Myocyte (in vitro differentiated cells): ENCODE results near the gene NKPD1. TPM values are rescaled to one million over a fixed set of nuclear protein-coding genes. Genes with fewer than 3 reads are reported as not detected.

Source experiments
- DNase-seq: peaks from one replicate; pipeline ENCODE4 v3.0.0-alpha.2; 2012; ENCODE audit warnings: low read depth
- total RNA-seq: library from RNA; depleted of rRNA; stranded (reverse); fragments of >200 nt; gene quantifications from 2 replicates; pipeline ENCODE4 v1.2.3, GENCODE V29; 2014

NKPD1 gene
- total RNA-seq, 1 donor from 2014 or later: 0.13 TPM

DNA sequence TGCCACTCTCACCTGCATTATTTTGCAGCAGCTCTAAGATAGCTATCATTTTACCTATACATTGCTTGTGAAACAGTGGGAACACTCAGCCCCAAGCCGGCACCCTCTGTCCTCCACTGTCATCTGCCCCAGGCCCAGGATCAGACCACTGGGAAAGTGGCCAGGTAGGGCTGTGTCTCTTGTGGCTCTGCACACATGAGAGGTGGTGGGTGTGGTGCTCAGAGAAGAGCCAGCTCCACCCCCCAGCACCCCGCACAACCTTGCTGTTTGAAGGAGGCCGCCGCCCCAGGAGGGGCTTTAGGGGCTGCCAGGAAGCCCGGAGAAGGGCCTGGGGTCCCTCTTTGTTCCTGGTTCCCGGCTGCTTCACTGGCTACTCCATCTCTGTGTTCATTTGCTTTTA, 41.2 kb downstream of the NKPD1 start:
- no peak for DNase-seq

DNA sequence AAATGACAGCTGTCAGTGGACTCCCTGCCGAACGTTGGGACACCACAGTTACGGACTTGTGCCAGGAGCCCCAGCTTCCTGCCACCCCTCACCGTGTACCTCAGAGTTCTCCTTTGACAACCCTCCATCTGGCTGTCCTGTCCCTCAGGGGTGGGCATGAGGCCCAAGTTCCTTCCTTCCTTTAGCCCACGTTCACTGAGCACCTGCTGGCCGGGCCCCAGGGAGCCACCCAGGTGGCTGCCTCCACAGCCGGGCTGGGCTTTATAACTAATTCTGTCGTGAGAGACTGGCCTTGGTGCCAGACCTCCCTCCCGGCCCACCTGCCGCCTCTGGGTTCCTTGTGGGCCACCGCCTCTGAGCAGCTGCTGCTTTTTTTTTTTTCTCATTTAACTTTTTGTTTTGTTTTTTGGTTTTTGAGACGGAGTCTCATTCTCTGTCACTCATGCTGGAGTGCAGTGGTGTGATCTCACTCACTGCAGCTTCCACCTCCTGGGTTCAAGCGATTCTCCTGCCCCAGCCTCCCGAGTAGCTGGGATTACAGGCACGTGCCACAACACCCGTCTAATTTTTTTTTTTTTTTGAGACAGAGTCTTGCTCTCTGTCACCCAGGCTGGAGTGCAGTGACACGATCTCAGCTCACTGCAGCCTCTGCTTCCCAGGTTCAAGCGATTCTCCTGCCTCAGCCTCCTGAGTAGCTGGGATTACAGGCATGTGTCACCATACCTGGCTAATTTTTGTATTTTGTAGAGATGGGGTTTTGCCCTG, 42.0 kb downstream of the NKPD1 start:
- peak; percentile 79 for DNase-seq

DNA sequence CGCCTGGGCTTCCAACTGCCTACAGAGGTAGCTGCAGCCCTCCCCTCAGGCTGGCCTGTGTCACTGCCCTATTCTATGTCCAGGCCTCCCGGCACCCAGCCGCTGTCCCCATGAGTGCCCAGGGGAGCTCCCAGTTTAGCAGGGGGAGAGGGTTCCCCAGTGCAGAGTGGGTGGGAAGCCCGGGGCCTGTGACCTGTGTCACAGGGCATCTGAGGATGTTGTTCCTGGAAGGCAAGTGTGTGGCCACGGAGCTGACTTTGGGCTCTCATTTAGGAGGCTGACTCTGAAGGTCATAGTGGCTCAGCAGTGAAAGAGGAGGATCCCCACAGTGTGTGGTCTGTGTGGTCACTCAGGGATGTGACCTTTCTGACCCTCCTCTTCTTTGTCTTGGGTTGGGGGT, 42.7 kb downstream of the NKPD1 start:
- peak; percentile 71 for DNase-seq

DNA sequence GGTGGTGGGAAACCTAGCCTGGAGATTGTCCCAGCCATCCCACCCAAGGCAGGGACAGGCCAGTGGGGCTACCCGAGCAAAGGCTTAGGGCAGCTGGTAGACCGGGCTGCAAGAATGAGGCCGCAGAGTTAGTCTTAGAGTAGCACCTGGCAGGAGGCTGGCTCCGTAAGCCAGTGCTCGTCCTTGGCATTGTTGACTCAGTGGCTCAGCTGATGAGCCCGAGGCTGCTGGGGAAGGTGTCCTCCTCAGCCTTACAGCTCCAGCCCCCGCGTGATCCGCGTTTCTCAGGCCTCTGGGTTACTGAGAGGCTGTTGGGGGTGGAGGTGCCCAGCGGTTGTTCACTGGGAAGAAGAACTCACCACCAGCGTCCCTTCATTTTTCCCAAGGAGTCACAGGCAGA, 43.1 kb downstream of the NKPD1 start:
- no peak for DNase-seq

DNA sequence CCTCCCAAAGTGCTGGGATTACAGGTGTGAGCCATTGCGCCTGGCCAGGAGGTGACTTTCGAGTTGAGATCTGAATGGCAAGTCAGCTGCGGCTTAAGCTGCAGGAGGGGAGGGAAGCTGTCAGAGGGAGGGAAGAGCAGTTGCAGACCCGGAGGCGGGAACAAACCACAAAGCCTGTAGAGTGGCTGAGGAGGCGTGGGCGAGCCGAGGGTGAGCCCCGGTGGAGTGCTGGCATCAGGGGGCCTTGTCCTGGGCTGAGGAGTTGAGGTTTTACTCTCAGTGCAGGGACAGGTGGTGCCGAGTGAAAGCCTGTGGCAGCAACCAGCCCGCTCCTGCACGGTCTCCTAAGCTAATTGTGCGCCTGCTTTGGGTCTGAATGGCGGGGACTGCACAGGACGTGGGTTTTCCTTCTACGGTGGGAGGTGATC, 43.6 kb downstream of the NKPD1 start:
- peak; percentile 88 for DNase-seq

DNA sequence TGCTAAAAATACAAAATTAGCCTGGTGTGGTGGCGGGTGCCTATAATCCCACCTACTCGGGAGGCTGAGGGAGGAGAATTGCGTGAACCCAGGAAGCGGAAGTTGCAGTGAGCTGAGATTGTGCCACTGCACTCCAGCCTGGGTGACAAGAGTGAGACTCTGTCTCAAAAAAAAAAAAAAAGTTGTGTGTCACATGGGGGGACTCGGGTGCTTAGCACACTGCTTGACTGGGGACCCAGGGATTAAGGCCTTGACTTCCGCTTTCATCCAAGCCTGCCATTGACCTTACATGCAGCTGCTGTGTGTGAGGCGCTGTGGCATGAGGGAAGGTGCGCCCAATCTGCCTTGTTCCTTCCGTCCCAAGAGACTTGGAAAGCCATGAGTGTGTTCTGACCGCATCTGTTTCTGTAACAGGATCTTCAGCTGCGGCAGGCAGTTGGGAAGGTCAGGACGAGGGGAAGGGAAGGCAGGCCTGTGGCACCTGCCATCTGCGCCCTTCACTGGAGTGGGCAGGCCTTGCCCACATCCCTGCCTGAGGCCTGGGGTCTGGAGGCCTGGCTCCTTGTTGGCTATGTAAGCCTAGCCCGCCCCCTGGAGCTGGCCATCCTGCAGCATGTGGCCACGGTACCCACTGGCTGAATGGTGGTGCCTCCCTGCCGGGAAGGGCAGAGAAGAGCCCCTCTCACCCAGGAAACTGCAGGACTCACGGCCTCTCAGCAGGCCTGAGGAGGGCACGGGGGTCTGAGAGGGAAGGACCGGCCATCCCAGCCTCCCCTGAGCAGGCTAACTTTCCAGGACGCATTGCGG, 44.8 kb downstream of the NKPD1 start:
- peak; percentile 100 for DNase-seq

DNA sequence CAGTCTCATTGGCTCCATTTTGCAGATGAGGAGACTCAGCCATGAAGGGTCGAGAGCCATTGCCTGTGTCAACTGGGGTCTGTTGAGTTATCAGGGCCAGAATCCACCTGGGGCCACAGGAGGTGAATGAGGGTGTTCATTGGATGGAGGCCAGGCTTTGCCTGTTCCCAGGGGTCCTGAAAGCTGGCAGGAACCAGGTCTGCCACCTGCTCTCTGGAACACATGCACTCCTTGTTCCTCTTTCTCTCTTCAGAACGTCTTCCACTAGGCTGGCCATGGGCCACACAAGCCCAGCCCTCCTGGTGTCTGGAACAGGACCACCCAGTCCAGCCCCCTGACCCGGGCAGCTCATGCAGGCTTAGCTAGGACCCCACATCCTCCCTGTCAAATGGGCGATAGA, 46.7 kb downstream of the NKPD1 start:
- no peak for DNase-seq

DNA sequence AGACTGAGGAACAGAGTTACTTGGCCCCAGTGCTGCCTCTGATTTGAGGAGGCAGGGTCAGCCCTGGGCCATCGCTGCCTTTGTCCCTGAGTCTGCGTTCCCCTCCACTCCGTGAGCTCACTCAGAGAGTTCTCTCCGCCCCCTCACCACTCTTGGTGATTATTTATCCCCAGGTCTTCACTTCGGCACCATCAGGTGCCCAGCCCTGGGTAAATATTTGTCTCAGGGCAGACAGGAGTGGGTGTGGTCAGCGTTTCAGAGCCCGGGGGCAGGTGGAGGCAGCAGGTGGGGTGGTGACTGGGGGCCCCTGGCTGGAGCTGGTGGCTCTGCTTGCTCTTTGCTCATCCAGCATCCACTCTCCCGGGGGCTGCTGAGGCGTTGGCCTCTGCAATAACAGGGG, 47.2 kb downstream of the NKPD1 start:
- DNase-seq: no peak

DNA sequence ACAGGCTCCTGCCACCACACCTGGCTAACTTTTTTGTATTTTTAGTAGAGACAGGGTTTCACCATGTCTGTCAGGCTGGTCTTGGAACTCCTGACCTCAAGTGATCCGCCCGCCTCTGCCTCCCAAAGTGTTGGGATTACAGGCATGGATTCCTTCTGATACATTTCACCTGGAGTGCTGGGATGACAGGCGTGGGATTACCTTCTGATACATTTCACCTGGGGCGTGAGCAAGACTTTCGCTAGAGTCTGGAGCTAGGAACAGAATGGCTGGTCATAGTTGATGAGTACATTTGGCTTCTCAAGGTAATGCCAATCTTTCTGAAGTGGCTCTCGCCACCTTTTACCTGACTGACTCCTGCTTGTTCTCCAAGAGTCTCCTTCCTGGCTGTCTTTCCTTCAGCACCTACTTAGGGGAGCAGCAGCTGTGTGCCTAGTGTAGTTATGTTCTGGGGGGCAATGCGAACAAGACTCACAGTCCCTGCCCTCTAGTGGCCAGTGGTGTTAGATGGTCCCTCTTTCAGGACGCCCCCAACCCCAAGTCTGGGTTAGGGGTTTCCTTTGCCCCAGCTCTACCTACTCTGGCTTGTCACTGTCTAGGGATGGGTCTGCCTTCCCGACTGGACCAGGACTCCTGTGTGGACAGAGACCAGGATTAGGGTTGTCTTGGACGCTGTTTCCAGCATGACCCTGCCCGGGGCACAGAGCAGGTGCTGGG, 48.5 kb downstream of the NKPD1 start:
- no peak for DNase-seq

Other genes starting within 250 kb of the NKPD1 start
- gene APOC1, start 246.4 kb downstream of the NKPD1 start, total RNA-seq: 21.8 and 52.3 TPM in 2 replicates
- not detected in 2 replicates for gene APOC4, start 218.7 kb downstream of the NKPD1 start, total RNA-seq
- gene APOC2, start 214.9 kb downstream of the NKPD1 start, total RNA-seq: 4.8 and 8.8 TPM in 2 replicates
- gene CLPTM1, start 205.6 kb downstream of the NKPD1 start, total RNA-seq: 73.2 and 91.7 TPM in 2 replicates
- gene RELB, start 159.5 kb downstream of the NKPD1 start, total RNA-seq: 14.2 and 18.4 TPM in 2 replicates
- 51.8 and 91.3 TPM in 2 replicates for gene CLASRP, start 121.9 kb downstream of the NKPD1 start, total RNA-seq
- gene ZNF296, start 84.5 kb downstream of the NKPD1 start, total RNA-seq: not detected in 2 replicates
- gene GEMIN7, start 81.7 kb downstream of the NKPD1 start, total RNA-seq: 15.2 and 25.7 TPM in 2 replicates
- gene PPP1R37, start 67.8 kb downstream of the NKPD1 start, total RNA-seq: 73.3 and 80.2 TPM in 2 replicates
- gene TRAPPC6A, start 17.3 kb upstream of the NKPD1 start, total RNA-seq: 26.9 and 29.4 TPM in 2 replicates
- gene BLOC1S3, start 17.8 kb upstream of the NKPD1 start, total RNA-seq: 8.4 and 11.8 TPM in 2 replicates
- gene EXOC3L2, start 84.4 kb upstream of the NKPD1 start, total RNA-seq: not detected in 2 replicates
- gene MARK4, start 90.3 kb upstream of the NKPD1 start, total RNA-seq: 20.9 and 26.7 TPM in 2 replicates
- 1,914 and 2,511 TPM in 2 replicates for gene CKM, start 161.9 kb upstream of the NKPD1 start, total RNA-seq
- gene KLC3, start 179.8 kb upstream of the NKPD1 start, total RNA-seq: not detected in 2 replicates
- gene ERCC2, start 209.6 kb upstream of the NKPD1 start, total RNA-seq: 17.3 and 20.6 TPM in 2 replicates
- 0.73 and 1.3 TPM in 2 replicates for gene PPP1R13L, start 244.1 kb upstream of the NKPD1 start, total RNA-seq
- 10.1 and 13.2 TPM in 2 replicates for gene POLR1G, start 245.7 kb upstream of the NKPD1 start, total RNA-seq